ENCODE measurements around the gene COQ8B.
"Not testable (repeated sequence)": the region's sequence is repeated elsewhere in the genome, so short reads cannot be mapped to it uniquely, and the experiment has no call there.

The COQ8B gene

DNA sequence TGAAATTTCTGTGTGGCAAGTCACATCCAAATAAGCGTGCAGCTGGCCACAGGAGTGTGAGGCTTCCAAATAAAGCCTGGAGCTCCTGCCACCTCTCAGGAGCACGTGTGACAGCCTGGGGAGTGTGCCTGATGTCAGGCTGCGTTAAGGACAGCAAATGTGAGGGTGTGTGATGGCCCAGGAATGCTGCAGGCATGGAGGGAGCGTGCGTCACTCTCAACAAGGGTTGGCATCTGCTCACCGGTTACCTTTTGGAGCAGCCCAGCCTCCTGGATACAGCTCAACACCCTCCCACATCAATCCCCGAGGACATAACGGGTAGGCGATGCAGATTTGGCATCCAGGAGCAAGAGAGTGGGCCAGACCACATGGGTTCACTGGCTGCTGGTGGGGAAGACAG, 45.3 kb downstream of the COQ8B start:
- in situ Hi-C loops (cut with MboI; ENCODE audit: low sequenced_read_pairs), result no loop called here

DNA sequence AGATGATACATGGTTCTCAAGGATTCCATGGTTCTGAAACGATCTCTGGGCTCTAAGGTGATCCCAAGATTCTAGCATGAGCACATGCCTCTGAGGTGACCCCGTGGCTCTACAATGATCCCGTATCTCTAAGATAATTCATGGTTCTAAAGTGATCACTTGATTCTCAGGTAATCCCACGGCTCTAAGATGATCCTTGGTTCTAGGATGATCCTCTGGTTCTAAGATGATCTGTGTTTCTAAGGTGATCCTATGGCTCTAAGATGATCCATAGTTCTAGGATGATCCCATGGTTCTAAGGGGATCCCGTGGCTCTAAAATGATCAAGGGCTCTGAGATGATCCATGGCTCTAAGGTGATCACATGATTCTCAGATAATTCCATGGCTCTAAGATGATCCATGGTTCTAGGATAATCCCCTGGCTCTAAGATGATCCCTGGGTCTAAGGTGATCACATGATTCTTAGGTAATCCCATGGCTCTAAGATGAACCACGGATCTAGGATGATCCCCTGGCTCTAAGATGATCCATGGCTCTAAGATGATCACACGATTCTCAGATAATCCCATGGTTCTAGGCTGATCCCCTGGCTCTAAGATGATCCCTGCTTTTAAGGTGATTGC, 47.6 kb downstream of the COQ8B start:
- in situ Hi-C loops (cut with MboI; ENCODE audit: low sequenced_read_pairs), result no loop called here

GRCh38 chr19:40667602-40668001, 49.1 kb downstream of the COQ8B start:
- in situ Hi-C loops (cut with MboI; ENCODE audit: low sequenced_read_pairs), result no loop called here

DNA sequence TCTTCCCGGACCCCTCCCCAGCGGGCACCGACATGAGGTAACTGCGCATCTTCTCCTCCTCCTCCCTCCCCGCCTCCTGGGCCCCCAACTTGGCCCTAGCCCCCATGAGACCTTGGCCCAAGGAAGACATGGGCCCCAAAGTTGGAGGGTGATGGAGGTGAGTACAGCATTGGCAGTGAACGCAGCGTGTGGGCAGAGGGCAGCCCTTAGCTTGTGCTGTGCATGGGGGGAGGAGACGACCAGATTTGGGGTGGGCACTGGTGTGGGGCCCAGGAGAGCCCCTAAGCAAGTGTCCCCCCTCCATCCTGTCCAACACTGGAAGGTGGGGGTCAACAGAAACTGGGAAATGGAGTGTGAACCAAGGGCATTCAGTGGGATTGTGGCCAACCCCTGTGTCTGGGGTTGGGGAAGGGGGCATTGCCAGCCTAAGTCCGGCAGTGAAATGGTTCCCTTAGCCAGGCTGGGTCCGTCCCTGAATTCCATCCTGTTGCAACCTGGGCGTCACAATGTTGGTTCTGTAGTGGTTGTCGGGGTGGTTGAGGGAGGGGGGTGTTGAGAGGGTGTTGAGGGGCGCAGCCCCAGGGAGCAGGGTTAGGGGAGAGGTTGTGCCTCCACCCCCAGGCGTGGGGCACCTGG, 49.8 kb downstream of the COQ8B start:
- in situ Hi-C loops (cut with MboI; ENCODE audit: low sequenced_read_pairs), result no loop called here

DNA sequence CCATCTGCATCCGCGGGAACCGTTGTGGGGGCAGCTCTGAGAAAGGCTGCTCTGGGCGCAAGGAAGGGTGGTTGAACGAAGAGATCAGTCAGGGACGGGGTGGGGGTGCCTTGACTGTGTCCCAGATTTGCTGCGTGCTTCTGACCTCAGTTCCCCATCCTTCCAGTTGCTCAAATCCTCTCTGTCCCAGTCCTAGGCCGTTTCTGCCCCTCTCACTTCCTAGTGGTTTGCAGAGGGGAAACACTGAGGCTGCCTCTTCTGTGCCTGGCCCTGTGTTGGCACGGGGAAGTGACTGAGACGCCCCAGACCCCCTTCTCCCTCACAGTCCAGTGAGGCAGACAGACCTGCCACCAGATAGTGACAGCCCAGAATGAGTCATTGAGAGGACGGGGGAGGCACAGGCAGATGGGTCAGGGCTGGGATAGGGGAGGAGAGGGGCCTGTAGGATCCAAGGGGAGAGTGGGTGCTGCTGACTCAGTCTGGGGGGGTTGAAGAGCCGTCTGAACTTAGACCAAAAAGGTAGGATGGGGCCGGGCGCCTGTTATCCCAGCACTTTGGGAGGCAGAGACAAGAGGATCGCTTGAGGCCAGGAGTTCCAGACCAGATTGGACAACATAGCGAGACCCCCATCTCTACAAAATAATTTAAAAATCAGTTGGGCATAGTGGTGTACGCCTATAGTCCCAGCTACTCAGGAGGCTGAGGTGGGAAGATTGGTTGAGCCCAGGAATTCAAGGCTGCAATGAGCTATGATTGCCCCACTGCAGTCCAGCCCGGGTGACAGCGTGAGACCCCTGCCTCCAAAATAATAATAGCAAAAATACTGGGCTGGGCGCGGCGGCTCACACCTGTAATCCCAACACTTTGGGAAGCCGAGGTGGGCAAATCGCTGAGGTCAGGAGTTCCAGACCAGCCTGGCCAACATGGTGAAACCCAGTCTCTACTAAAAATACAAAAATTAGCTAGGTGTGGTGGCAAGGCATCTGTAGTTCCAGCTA, 52.7 kb downstream of the COQ8B start:
- in situ Hi-C loops (cut with MboI; ENCODE audit: low sequenced_read_pairs), result no loop called here

DNA sequence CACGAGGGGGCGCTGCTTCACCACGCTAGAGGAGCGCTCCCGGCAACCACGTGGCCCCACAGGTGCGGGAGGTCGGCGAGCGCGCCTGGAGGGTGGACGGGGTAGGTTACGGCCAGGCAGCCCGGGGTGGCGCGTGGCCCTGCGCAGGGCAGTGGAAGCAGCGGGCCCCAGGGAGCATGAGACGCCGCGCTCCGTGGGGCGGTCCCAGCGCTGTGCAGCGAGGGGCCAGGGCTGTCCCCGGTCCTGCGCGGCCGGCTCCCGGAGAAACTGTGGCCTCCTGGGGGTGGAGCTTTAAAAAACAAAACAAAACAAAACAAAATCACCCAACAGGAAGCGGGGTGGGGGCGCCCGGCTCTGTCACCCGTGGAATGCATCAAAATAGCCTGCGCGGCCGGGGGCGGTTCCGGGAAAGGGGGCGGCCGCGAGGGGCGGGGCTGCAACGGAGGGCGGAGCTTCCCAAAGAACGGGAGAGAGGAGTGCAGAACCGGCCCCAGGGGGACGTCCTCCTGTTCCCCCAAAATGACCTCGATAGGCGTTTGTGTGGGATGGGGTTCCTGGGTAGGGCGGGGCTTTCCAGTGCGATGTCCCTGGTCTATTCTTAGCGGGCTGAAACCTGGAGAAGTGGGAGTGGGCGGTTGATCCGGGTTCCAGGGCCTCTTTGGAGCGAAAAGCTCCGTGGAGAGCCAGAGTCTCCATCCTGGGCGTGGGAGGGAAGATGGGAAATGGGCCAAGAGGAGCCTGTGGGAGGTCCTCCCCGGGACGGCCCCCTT, 53.6 kb downstream of the COQ8B start:
- in situ Hi-C loops (cut with MboI; ENCODE audit: low sequenced_read_pairs), result no loop called here

GRCh38 chr19:40661616-40662015, 55.1 kb downstream of the COQ8B start:
- in situ Hi-C loops (cut with MboI; ENCODE audit: low sequenced_read_pairs), result no loop called here

- in situ Hi-C loops (cut with MboI; ENCODE audit: low sequenced_read_pairs), result no loop called here
These were observed 57.1 kb downstream of the COQ8B start for GRCh38 chr19:40659566-40659965.

DNA sequence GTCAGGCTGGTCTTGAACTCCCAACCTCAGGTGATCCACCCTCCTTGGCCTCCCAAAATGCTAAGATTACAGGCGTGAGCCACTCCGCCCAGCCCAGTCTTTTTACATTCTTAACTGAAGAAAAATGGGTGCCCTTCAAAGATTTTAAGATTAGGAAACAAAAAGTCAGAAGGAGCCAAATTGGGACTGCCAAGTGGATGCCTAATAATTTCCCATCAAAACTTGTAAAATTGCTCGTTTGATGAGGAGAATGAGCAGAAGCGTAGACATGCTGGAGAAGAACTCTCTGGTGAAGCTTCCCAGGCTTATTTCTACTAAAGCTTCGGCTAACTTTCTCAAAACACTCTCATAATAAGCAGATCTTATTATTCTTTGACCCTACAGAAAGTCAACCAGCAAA, 57.6 kb downstream of the COQ8B start:
- in situ Hi-C loops (cut with MboI; ENCODE audit: low sequenced_read_pairs), result no loop called here

DNA sequence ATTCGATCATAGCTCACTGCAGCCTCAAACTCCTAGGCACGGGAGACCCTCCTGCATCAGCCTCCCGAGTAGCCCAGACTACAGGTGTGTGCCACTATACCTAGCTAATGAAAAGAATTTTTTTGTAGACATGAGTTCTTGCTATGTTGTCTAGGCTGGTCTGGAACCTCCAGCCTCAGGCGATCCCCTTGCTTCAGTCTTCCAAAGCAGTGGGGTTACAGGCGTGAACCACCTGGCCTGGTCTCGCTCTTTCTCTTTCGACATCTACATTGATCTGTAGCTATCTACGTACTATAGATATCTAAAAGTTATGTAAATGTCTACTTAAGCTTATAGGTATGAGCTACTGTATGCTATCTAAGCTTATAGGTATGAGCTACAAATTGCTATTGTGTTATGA, 58.7 kb downstream of the COQ8B start:
- in situ Hi-C loops (cut with MboI; ENCODE audit: low sequenced_read_pairs), result no loop called here

- in situ Hi-C loops (cut with MboI; ENCODE audit: low sequenced_read_pairs), result not testable (repeated sequence)
These were observed 61.0 kb downstream of the COQ8B start for GRCh38 chr19:40655684-40656083.

DNA sequence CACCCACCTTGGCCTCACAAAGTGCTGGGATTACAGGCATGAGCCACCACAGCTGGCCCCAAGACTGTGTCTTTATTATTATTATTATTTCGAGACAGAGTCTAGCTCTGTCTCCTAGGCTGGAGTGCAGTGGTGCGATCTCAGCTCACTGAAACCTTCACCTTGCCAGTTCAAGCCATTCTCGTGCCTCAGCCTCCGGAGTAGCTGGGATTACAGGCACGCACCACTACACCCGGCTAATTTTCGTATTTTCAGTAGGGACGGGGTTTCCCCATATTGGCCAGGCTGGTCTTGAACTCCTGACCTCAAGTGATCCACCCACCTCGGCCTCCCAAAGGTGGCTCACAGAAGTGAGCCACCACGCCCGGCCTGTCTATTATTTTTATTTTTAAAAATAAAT, 64.4 kb downstream of the COQ8B start:
- in situ Hi-C loops (cut with MboI; ENCODE audit: low sequenced_read_pairs), result not testable (repeated sequence)

DNA sequence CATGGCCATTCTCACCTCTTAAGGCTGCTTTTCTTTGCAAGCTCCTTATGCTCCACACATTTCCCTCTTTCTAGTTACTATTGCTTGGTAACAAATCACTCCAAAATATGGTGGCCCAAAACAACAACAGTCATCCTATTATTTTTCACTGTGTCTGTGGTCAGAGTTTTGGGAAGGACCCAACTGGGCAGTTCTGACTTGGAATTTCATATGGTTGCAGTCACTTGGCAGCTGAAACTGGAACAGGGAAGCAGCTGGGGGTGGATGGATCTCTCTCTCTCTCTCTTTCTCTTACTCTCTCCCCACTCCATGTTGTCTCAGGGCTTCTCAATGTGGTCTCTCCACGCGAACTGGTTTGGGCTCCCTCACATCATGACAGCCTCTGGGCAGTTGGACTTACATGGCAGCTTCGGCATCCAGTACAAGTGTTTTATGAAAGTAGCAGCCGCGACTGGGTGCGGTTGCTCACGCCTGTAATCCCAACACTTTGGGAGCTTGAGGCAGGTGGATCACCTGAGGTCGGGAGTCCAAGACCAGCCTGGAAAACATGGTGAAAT, 65.9 kb downstream of the COQ8B start:
- in situ Hi-C loops (cut with MboI; ENCODE audit: low sequenced_read_pairs), result no loop called here

DNA sequence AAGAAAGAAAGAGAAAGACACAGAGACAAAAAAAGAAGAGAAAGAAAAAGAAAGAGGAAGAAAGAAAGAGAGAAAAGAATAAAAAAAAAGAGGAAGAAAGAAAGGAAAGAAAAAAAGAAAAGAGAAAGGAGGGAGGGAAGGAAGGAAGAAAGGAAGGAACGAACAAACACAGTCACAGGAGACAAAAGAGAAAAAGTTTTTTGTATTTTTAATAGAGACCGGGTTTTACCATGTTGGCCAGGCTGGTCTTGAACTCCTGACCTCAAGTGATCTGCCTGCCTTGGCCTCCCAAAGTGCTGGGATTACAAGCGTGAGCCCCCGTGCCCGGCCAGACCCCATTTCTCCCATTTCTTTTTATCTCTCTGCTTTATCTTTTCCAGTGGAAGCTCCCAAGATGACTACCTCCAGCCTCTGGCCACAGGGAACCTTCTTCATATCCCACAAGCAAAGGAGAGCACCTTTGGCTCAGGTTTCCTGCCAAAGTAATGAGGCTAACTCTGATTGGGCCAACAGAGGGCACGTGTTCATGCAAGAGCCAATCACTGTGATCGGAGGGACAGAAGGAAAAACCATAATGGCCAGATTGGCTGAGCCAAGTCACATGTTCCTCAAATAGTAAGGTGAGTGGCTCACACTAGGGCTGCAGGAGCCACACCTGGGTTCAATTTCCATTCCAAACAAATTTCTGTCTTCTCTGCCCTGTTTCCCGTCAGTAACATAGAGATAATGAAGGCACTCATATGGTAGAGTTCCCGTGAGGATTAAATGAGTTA, 66.6 kb downstream of the COQ8B start:
- in situ Hi-C loops (cut with MboI; ENCODE audit: low sequenced_read_pairs), result not testable (repeated sequence)

DNA sequence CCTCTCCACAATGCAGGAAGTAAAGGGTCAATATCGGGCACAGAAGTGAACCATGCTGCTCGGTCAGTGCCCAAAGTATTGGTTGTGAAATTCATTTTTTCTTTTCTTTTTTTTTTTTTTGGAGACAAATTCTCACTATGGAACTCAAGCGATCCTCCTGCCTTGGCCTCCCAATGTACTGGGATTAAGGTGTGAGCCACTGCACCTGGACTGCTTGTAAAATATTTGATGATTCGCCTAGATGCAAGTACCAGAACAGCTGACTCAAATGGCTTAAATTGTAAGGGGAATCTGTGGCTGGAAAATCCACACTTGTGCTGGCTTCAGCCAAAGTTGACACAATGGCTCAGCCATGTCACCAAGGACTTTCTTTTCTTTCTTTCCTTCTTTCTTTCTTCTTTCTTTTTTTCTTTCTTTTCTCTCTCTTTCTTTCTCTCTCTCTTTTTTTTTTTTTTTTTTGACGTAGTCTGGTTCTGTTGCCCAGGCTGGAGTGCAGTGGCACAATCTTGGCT, 69.9 kb downstream of the COQ8B start:
- in situ Hi-C loops (cut with MboI; ENCODE audit: low sequenced_read_pairs), result no loop called here

- in situ Hi-C loops (cut with MboI; ENCODE audit: low sequenced_read_pairs), result no loop called here
These were observed 73.9 kb downstream of the COQ8B start for GRCh38 chr19:40642757-40643305.

- in situ Hi-C loops (cut with MboI; ENCODE audit: low sequenced_read_pairs), result no loop called here
These were observed 74.5 kb downstream of the COQ8B start for GRCh38 chr19:40642051-40642706.

All from hTERT RPE-1 (cell line).